GM08714 (cell line): ENCODE data around the gene C19orf38.
A peak's percentile ranks its signal among the peaks of the same experiment; 100 is the strongest.
"Not testable (repeated sequence)": the region's sequence is repeated elsewhere in the genome, so short reads cannot be mapped to it uniquely, and the experiment has no call there.

ENCODE experiments used
- H3K4me3 ChIP-seq: fragments of 200-500 bp; sonication (Bioruptor generic); 2 replicates; pipeline ENCODE4 v1.5.1; 2014; ENCODE audit warnings: mild to moderate bottlenecking, low read length, inconsistent platforms
- ZNF274 ChIP-seq: IDR thresholded peaks from 2 replicates; pipeline ENCODE4 v1.6.1; 2012; ENCODE audit warnings: mild to moderate bottlenecking, low read depth, low read length

The C19orf38 gene

DNA sequence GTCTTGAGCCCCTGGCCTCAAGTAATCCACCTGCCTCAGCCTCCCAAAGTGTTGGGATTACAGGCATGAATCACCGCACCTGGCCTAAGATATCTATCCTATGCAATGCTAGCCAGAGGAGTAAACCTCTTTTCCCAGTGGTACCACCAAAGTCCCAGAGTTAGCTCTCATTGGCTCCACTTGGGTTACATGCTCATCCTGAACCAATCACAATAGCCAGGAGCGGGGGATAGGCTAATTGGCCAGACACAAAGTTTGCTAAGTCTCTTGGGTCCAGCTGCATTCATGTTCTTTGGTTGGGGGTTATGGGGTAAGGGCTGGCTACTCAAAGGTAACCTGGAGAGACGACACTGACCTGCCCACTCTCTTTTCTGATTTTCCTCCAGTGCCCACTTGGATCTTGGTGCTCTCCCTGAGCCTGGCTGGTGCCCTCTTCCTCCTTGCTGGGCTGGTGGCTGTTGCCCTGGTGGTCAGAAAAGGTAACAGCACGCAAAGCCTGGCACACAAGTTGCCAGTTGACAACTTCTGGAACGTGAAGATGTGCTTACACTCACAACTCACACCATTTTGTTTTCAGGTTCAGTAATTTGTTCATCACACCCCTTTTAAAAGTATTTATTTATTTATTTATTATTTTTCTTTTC, 7.8 kb downstream of the C19orf38 start:
- no peak for TF ChIP-seq ZNF274
- H3K4me3 ChIP-seq: no peak overlapping the region

DNA sequence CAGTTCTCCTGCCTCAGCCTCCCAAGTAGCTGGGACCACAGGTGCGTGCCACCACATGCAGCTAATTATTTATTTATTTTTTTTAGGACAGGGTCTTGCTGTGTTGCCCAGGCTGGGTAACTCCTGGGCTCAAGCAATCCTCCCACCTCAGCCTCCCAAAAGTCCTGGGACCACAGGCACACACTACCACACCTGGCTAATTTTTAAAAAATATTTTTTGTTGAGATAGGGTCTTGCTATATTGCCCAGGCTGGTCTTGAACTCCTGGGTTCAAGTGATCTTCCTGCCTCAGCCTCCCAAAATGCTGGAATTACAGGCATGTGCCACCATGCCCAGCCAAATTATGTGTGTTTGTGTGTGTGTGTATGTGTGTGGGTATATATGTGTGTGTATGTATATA, 8.7 kb downstream of the C19orf38 start:
- H3K4me3 ChIP-seq: not testable (repeated sequence)

DNA sequence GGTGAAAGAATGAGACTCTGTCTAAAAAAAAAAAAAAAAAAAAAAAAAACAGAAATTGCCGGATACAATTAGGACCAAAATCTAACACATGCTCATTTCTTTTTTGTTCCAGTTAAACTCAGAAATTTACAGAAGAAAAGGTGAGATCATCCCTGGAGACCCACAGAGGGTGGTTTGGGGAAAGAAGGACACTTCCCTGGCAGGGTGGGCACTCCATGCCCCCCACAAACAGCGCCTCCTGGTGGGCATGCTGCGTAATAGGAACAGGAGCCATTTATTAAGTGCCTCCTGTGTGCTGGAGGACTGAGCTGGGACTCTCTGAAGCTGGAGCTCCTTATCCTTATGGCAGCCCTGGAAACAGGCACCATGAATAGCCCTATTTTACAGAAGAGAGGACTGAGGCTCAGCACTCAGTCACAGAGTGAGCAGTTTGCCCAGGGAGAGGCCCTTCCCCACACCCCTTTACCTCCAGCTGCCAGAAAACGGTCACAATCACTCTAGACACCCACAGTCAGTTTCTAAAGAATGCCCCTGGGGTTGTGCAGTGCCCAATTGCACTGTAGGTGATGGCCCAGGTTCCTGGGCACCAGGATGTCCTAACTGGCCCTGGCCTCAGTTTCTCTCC, 10.1 kb downstream of the C19orf38 start:
- no peak for TF ChIP-seq ZNF274

DNA sequence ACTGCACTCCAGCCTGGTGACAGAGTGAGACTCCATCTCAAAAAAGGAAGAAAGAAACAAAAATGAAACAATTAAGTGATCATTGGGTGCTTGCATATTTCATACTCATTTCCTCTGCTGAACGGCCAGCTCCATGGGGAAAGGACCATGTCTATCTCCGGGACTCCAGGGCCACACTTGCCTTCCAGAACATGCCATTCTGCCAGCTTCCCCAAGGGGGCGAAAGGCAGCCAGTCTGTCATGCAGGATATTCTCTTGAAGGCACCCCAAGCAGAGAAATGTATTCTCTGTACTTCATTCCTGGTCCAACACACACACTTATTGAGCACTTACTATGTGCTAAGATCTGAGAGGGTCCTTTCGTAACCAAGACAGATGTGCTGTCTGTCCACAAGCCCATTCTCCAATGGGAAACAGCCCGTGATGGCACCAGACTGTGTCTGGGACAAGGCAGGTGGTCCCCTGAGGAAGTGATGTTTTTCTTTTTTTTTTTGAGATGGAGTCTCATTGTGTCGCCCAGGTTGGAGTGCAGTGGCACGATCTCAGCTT, 13.0 kb downstream of the C19orf38 start:
- H3K4me3 ChIP-seq: no peak overlapping the region
- TF ChIP-seq ZNF274: no peak

More for the DNA sequence above, 10.1 kb downstream of the C19orf38 start:
- H3K4me3 ChIP-seq: no peak overlapping the region

DNA sequence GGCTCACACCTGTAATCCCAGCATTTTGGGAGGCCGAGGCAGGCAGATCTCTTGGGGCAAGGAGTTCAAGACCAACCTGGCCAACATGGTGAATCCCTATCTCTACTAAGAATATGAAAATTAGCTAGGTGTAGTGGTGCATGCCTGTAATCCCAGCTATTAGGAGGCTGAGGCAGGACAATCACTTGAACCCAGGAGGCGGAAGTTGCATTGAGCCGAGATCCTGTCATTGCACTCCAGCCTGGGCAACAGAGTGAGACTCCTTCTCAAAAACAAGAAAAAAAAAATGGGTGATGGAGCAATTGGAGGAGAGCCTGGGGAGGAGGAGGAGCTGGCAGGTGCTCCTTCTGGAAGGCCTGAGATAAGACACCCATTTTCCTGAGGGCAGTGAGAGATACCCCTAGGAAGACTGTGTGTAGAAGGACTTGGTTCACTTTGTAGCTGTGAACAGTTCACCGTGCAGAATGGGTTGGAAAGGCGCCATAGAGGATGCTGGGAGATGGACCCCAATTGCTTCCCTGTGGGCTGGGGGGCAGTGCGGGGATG, 14.4 kb downstream of the C19orf38 start:
- no peak overlapping the region for H3K4me3 ChIP-seq
- TF ChIP-seq ZNF274: no peak

DNA sequence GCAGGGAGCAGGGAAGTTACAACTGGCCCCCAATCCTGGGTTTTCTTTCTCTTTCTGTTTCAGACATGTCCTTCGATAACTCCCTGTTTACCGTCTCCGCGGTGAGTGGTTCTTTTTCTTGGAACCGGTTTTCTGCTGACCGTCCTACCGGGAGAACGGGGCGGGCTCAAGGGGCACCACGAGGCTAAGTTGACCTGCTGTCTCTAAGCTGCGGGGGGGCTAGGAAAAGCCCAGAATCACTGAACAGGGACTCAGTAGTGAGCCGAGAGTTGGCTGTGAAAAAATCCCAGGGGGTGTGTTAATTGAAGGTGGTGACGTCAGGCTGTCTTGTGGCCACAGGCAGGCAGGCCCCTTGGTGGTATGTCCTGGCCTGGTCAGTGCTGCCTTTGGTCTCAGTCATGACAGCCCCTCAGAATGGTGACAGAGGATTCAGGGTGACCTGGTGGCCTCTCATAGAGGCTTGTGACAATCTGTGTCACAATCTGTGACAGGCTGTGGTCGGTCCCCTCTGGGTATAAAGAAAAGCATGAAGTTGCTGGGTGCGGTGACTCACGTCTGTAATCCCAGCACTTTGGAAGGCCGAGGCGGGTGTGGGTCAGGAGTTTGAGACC, 15.0 kb downstream of the C19orf38 start:
- H3K4me3 ChIP-seq: no peak overlapping the region
- no peak for TF ChIP-seq ZNF274

DNA sequence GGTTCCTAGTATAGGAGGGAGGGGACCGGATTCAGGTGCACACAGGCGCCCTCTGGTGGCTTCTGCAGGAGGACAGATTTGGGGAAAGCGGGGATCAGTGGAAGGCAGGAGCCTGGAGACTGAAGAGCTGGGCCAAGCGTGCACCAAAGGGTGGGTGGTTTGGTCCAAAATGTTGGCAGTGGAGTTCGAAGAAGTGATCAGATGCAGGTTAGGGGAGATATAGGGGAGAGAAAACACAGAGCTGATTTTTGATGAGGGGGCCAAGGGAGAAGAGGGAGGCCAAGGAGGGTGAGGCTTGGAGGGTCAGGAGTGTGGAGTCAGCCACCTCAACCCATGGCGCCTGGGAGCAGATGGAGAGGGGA, 16.3 kb downstream of the C19orf38 start:
- H3K4me3 ChIP-seq: no peak overlapping the region
- no peak for TF ChIP-seq ZNF274

DNA sequence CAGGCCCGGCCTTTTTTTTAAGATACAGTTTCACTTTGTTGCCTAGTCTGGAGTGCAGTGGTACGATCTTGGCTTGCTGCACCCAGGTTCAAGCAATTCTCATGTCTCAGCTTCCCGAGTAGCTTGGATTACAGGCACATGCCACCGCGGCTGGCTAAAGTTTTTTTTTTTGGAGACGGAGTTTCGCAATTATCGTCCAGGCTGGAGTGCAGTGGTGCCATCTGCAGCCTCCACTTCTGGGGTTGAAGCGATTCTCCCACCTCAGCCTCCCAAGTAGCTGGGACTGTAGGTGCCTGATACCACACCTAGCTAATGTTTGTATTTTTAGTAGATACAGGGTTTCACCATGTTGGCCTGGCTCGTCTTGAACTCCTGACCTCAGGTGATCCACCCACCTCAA, 18.3 kb downstream of the C19orf38 start:
- TF ChIP-seq ZNF274: no peak
- H3K4me3 ChIP-seq: no peak overlapping the region

DNA sequence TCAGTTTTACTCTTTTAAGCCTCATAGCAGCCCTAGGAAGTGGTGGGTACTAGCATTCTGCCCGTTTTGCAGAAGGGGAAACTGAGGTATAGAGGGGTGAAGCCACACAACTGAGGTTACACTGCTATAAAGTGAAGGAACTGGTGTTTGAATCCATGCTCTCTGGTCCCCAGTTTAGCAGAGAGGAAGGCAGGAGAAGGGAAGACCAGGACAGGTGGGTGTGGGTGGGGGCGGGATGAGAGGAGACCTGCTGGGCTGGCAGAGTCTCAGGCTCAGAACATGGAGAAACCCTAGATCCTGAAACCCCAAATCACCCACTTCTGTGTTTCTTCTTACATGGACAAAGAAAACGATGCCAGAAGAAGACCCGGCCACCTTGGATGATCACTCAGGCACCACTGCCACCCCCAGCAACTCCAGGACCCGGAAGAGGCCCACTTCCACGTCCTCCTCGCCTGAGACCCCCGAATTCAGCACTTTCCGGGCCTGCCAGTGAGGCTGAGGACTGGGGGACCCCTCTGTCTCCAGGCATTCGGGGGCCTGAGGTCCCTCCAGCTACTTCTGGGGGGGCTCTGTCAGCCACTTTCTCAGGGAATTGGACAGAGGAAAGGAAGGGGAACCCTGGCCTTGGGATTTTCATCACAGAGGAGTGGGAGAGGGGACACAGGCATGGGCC, 20.8 kb downstream of the C19orf38 start:
- TF ChIP-seq ZNF274: no peak
- H3K4me3 ChIP-seq: peak overlapping the region; percentile 65; the same call in 1 of the 2 replicates

DNA sequence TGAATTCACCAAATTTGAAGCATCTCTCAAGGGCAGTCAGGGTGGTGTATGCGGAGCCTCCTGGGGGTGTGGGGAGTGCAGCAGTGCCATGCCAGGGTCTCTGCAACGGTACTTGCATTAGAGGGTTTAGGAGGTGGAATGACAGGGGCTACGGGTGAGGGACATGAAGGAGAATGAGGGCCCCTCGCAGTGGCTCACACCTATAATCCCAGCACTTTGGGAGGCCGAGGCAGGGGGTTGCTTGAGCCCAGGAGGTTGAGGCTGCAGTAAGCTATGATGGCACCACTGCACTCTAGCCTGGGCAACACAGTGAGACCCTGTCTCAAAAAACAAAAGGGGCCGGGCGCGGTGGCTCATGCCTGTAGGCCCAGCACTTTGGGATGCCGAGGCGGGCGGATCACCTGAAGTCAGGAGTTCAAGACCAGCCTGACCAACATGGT, 21.7 kb downstream of the C19orf38 start:
- H3K4me3 ChIP-seq: not testable (repeated sequence)

DNA sequence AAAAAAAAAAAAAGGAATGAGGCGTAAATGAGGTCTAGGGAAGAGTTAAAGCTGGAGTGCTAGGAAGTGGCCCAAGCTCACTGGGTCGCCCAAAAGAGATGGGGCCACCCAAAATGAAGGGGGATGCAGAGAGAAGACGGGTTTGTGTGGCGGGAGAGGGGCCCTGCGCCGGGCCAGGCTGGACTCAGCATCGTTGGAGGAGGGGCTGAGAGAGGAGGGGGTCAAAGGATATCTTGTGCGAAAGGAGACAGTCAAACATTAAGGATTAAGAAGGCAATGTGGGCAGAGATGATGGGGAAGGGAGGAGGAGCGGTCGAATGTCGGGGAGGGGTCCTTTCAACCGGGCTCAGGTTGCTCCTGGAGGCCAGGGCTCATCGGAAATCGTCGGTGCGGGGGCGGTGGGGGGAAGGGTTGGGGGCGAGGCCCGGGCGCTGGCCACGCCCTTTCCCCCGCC, 22.3 kb downstream of the C19orf38 start:
- no peak for TF ChIP-seq ZNF274
- peak overlapping the region; percentile 48; the same call in 1 of the 2 replicates for H3K4me3 ChIP-seq

DNA sequence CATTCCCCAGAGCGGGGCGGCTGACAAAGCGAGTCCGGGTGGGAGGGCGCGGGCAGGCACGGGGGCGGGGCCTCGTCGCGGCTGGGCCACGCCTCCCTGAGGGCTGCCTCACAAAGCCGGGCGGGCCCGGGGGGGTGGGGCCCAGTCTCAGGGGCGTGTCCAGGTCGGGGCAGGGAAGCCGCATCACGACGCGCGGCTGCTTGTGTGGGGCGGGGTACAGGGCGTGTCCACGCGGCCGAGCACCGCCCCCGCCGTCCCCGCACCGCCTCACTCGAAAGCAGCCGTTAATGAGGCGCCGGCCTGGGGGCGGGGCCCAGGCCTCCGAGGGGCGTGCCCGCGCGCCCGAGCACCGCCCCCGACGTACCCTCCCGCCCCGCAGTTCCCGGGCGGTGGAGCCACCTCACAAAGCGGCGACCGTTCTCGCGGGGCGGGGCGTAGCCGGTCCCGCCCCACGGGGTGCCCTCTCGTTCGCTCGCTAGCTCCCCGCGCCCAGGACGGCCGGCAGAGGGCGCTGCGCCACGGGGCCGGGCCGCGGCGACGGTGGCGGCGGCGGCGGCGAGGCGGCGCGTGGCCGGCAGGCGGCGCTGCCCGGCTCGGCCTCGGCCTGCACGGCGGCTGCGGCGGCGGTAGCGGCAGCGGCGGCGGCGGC, 22.9 kb downstream of the C19orf38 start, which contains the start of gene CARM1:
TSS of gene CARM1 (plus strand) at position 599 of the 649 bp plus-strand sequence. CDS start 150 bp downstream, outside the sequence.
- TF ChIP-seq ZNF274: no peak
- H3K4me3 ChIP-seq: peak within 1 kb of the TSS; percentile 86

DNA sequence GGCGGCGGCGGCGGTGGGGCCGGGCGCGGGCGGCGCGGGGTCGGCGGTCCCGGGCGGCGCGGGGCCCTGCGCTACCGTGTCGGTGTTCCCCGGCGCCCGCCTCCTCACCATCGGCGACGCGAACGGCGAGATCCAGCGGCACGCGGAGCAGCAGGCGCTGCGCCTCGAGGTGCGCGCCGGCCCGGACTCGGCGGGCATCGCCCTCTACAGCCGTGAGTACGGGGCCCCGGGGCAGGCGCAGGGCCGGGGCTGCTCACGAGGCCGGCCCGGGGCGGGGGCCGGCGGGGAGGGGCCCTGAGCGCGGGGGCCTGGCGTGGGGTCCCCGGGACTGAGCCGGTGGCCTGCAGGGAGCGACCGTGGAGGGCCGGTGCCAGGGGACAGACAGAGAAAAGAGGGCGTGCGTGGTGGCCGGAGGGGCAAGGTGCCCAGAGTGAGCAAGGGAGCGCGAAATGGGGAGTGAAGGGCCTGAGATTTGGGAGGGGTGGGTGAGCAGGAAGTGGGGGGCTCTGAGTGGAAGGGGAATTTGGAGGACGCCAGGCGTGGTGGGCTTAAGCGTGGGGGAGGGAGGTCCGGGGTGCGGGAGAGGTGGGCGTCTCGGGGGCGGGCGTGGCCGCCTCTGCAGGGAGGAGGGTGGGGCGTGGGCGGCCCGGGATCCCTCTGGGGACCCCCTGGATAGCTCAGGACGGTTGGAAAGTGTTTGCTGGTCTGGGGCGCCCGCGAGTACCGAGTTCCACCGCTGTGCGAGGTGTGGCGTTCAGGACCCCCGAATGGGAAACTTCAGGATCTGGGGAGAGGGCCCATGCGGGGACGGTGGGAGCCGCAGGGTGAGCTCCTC, 23.7 kb downstream of the C19orf38 start:
- no peak for TF ChIP-seq ZNF274
- H3K4me3 ChIP-seq: peak overlapping the region; percentile 86
